HepG2 (cell line): ENCODE measurements around the gene RAB3D. TPM values are rescaled to one million over a fixed set of nuclear protein-coding genes. Genes with fewer than 3 reads are reported as not detected.

Source experiments
- ATAC-seq: fragments of 200-7000 bp; cut with Tn5 transposase; 3 replicates; pipeline ENCODE4 v1.9.1; 2020; ENCODE audit warnings: mild to moderate bottlenecking, moderate library complexity
- BruUV-seq: library from RNA; stranded (reverse); fragments of 400-500 nt; replicated peaks from 2 replicates; lab custom pipeline; 2021; lab: Mats Ljungman, UMichigan
- CTCF ChIA-PET: fragments of 300-600 bp; formaldehyde crosslinking; extraction: SDS; loops from one replicate; lab custom pipeline; 2021; ENCODE audit warnings: low total read pairs, inconsistent platforms, low intra/inter-chr PET ratio; lab: Yijun Ruan, JAX
- POLR2A ChIA-PET: fragments of 350-600 bp; sonication (Branson Sonifier 250); formaldehyde crosslinking; loops from one replicate; lab custom pipeline; 2020; ENCODE audit warnings: antibody characterized with exemption, inconsistent platforms; lab: Yijun Ruan, JAX
- DNase-seq: peaks from one replicate; pipeline ENCODE4 v3.0.0-alpha.2; 2015; ENCODE audit warnings: low spot score
- FAIRE-seq: peaks from 3 replicates; lab custom pipeline; 2011; peaks lifted over from hg19 to GRCh38; lab: Jason Lieb, UNC
- H2AFZ ChIP-seq: one replicate; pipeline ENCODE4 v1.6.1; 2011; ENCODE audit warnings: low read length, inconsistent platforms
- H3K27ac ChIP-seq: fragments of 300-600 bp; 3 replicates; pipeline ENCODE4 v1.8.0; 2011; ENCODE audit warnings: mixed run types, mild to moderate bottlenecking, mixed read lengths, low read length, inconsistent platforms; ENCODE audit not compliant: insufficient read depth; ENCODE audit errors: extremely low read length
- H3K27me3 ChIP-seq, 2 experiments: fragments of 200-600 bp in 1 of 2; 2 replicates in 1 of 2; 3 replicates in 1 of 2; pipeline versions ENCODE4 v1.6.0 to v1.8.0; 2011; ENCODE audit warnings: low read length in 2 of 2, mild to moderate bottlenecking in 2 of 2, moderate library complexity in 2 of 2, inconsistent platforms in 1 of 2; ENCODE audit not compliant: insufficient read depth in 2 of 2, control insufficient read depth in 1 of 2
- H3K36me3 ChIP-seq, 2 experiments: fragments of 200-600 bp in 1 of 2; replicated peaks in 1 of 2; 2 replicates in 1 of 2; 3 replicates in 1 of 2; pipeline versions ENCODE4 v1.5.1 to v1.8.0; 2011; ENCODE audit warnings: low read length in 2 of 2, inconsistent platforms in 1 of 2; ENCODE audit not compliant: insufficient read depth in 2 of 2, control insufficient read depth in 1 of 2
- H3K4me1 ChIP-seq: 2 replicates; pipeline ENCODE4 v1.5.1; 2012; ENCODE audit warnings: low read length, inconsistent platforms; ENCODE audit not compliant: insufficient read depth
- H3K4me2 ChIP-seq: 2 replicates; pipeline ENCODE4 v1.6.0; 2011; ENCODE audit warnings: low read depth, low read length, inconsistent platforms
- H3K4me3 ChIP-seq, 3 experiments: fragments of 200-600 bp in 1 of 3; sonication (generic), shearing (Covaris generic) in 1 of 3; replicated peaks in 1 of 3; 2 replicates each; pipeline ENCODE4 v1.5.1; 2011 to 2016; ENCODE audit warnings: low read length in 3 of 3, inconsistent platforms in 2 of 3, low read depth in 2 of 3, mild to moderate bottlenecking in 2 of 3, control low read depth in 1 of 3, mixed read lengths in 1 of 3; ENCODE audit not compliant: insufficient read depth in 1 of 3
- H3K79me2 ChIP-seq: one replicate; pipeline ENCODE4 v1.6.1; 2011; ENCODE audit warnings: low read length, inconsistent platforms; ENCODE audit not compliant: insufficient read depth
- H3K9ac ChIP-seq: 2 replicates; pipeline ENCODE4 v1.6.0; 2011; ENCODE audit warnings: mild to moderate bottlenecking, low read depth, low read length, inconsistent platforms; ENCODE audit not compliant: insufficient read depth
- H3K9me3 ChIP-seq: 2 replicates; pipeline ENCODE4 v1.5.1; 2012; ENCODE audit warnings: mild to moderate bottlenecking, low read length
- H4K20me1 ChIP-seq: 2 replicates; pipeline ENCODE4 v1.6.0; 2011; ENCODE audit warnings: inconsistent platforms, mild to moderate bottlenecking, low read length, moderate library complexity; ENCODE audit not compliant: insufficient read depth
- BORCS8-MEF2B ChIP-seq: sonication (generic); formaldehyde crosslinking; IDR thresholded peaks from 2 replicates; pipeline ENCODE4 v1.8.0; 2022; ENCODE audit warnings: mild to moderate bottlenecking, missing genetic modification reagents
- CTCF ChIP-seq: sonication (generic); formaldehyde crosslinking; IDR thresholded peaks from 2 replicates; pipeline ENCODE4 v1.5.0; 2020; ENCODE audit warnings: mild to moderate bottlenecking, missing genetic modification reagents, moderate library complexity
- FOXP1 ChIP-seq, 2 experiments: fragments of 450-650 bp in 1 of 2; IDR thresholded peaks; 2 replicates each; pipeline ENCODE4 v1.6.1; 2017 to 2018; ENCODE audit warnings: antibody characterized with exemption in 1 of 2
- MZF1 ChIP-seq: sonication (generic); formaldehyde crosslinking; IDR thresholded peaks from 2 replicates; pipeline ENCODE4 v1.8.1; 2023; ENCODE audit warnings: mild to moderate bottlenecking, missing genetic modification reagents, borderline replicate concordance
- NR1H2 ChIP-seq: sonication (generic); formaldehyde crosslinking; IDR thresholded peaks from 2 replicates; pipeline ENCODE4 v1.8.1; 2022; ENCODE audit warnings: low read depth, missing genetic modification reagents, borderline replicate concordance
- WGBS: methylation state at CpG from one replicate; pipeline ENCODE4 v1.1.6; 2017; ENCODE audit warnings: low lambda C conversion rate; 5-methylcytosine and 5-hydroxymethylcytosine counted together
- in situ Hi-C: cut with HindIII; loops from 2 replicates; pipeline ENCODE4 v1.10.0; 2017; ENCODE audit warnings: low pct_unique_long_range_greater_than_20kb; ENCODE audit not compliant: extremely low pct_ligation_motif_present
- intact Hi-C: fragments of 100-400 bp; cut with micrococcal nuclease; formaldehyde crosslinking; loops from one replicate; pipeline ENCODE4 v1.10.0; 2022; ENCODE audit not compliant: unreplicated experiment
- polyA plus RNA-seq, 8 experiments: library from polyadenylated mRNA; depleted of rRNA in 3 of 8; stranded (reverse) in 7 of 8; unstranded in 1 of 8; fragments of >200 nt; fragmentation: Illumina TruSeq in 4 of 8; extraction: Trizol in 4 of 8; gene quantifications; 2 replicates each; pipeline versions ENCODE4 v1.2.1 to v1.2.3, GENCODE V29; 2011 to 2016; ENCODE audit warnings: low read depth in 4 of 8, missing spikeins in 1 of 8, mixed read lengths in 1 of 8; ENCODE audit not compliant: insufficient read depth in 1 of 8
- total RNA-seq, 5 experiments: library from RNA; depleted of rRNA; stranded (reverse); fragments of >200 nt; fragmentation: Illumina TruSeq; extraction: Trizol; gene quantifications; 2 replicates each; pipeline ENCODE4 v1.2.3, GENCODE V29; 2016; ENCODE audit warnings: low read depth in 1 of 5

Gene RAB3D
- total and polyA plus RNA-seq, 2 of the 13 experiments (the other 11 are each of a cell fraction or from before 2014, with no cell fraction given): 2.0 to 16.1 TPM

- no peak within 1 kb of the TSS for H3K4me3 ChIP-seq
- H3K9me3 ChIP-seq: no peaks in the 10 kb centered on the region
- CTCF ChIA-PET: interaction anchor here (0.7 kb wide), 1 partner anchor 152 kb away, joined by 3 read pairs; no protein-coding TSS in a partner anchor
- intact Hi-C loops: loop anchor here (10.0 kb wide), 1 partner anchor 149 kb away; no protein-coding TSS in a partner anchor
- TF ChIP-seq BORCS8-MEF2B (CRISPR knock-in tag) (no peak), FOXP1 (IDR thresholded peaks at IDR 0.05) (no peak), FOXP1 (CRISPR knock-in tag; IDR thresholded peaks at IDR 0.05) (no peak), NR1H2 (CRISPR knock-in tag) (no peak), MZF1 (CRISPR knock-in tag) (no peak), CTCF (CRISPR knock-in tag) (peak; percentile 35; the same call in 1 of the 2 replicates)
- TF ChIP-seq, all 625 proteins: peak for 1
- Histone ChIP-seq H3K4me2 (no peak within 1 kb of the TSS), H3K27me3 (peaks cover 3 to 22% of the 10 kb centered on the region in 2 experiments; a peak in 4 of 5 replicates), H3K4me1 (peaks cover 24% of the 10 kb centered on the region), H4K20me1 (no peaks in the 10 kb centered on the region), H3K27ac (no peak within 1 kb of the TSS), H3K79me2 (no peaks in the 10 kb centered on the region), H2AFZ (no peak within 1 kb of the TSS), H3K36me3 (no peaks in the 10 kb centered on the region), H3K9ac (no peak within 1 kb of the TSS)
- BruUV-seq: no TSS peak
- ATAC-seq (no peak; the same call in 2 of the 3 replicates), DNase-seq (no peak), FAIRE-seq (no peak)
- 68% methylated on average over 6 of the region's 8 CpGs for WGBS
- POLR2A ChIA-PET: interaction anchor here (3.0 kb wide), 1 partner anchor 79 kb away, joined by 8 read pairs; the partner anchor contains the start of gene SWSAP1
- in situ Hi-C loops: no loop called here
These were observed 43.7 kb downstream of the RAB3D start, which contains the start of gene TSPAN16 for GRCh38 chr19:11295665-11296245. Gene TSPAN16 (plus strand): TSS chr19:11296160. CDS start chr19:11296298, 138 bp downstream.
